ENCODE results near the gene KIAA0232. TPM values are rescaled to one million over a fixed set of nuclear protein-coding genes. Genes with fewer than 3 reads are reported as not detected.

The KIAA0232 gene
- total and polyA plus RNA-seq, 12 donors: 12.8 to 89.6 (median 70.9) TPM

DNA sequence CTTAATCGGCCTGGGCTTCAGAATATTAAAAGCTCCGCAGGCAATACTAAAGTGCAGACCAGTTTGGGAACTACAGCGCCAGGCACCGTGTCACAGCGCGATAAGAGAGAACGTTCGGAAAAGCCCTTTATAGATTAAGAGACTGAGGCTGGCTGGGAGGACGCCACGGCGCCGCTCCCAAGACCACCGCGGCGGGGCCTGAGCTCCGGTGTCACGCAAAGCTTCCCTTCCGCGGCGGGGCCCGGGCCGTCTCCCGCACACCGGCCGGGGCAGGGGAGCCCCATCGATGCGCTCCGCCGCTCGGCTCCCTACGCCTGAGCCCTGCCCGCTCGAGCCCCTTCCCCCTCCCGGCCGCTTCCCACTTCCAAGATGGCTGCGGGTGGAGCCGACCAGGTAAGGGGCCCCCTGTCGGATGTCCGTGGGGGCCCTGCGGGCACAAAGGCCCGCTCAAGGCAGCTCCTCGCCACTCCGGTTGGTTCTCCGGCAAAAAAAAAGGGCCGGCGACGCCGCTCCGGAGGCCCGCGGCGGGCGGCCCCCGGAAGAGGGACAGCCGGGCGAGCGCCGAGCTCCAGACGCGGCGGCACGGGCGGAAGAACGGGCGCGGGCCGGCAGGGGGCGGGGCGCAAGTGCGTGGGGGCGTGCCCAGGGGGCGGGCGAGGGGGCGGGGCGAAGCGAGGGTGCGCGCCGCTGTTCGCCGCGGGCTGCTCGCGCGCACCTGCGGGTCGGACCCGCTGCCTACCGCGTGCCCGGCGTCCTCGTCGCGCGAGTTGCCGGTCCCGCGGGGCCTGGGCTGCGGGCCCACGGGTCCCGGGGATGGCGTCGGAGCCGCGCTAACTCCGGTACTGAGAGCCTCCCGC is 126.8 kb downstream of the KIAA0232 start, which contains the start of gene TBC1D14:
TBC1D14 (plus strand) TSS at position 714 of the 857 bp plus-strand sequence. CDS start 13,564 bp downstream, outside the sequence.
- DNase-seq (peak; percentile 89 to 91), ATAC-seq (peak; percentile 93 to 96 (median 95))
- no peaks in the 10 kb centered on the region for H3K36me3 ChIP-seq
- intact Hi-C loops (cut with DNase I): loop anchor here in 8 of 10 donors (1.0 to 10.0 kb wide), 6 partner anchors 78 to 165 kb away; partner anchors contain the start of genes GRPEL1 (in 3 of the 8) and TADA2B (in 1 of the 8)
- peaks cover 0 to 6% (median 0%) of the 10 kb centered on the region in 7 donors for H3K27me3 ChIP-seq
- H3K9me3 ChIP-seq: no peaks in the 10 kb centered on the region
- H3K27ac ChIP-seq: peak within 1 kb of the TSS; percentile 97 to 100 (median 100)
- TF ChIP-seq, protein P1, sequence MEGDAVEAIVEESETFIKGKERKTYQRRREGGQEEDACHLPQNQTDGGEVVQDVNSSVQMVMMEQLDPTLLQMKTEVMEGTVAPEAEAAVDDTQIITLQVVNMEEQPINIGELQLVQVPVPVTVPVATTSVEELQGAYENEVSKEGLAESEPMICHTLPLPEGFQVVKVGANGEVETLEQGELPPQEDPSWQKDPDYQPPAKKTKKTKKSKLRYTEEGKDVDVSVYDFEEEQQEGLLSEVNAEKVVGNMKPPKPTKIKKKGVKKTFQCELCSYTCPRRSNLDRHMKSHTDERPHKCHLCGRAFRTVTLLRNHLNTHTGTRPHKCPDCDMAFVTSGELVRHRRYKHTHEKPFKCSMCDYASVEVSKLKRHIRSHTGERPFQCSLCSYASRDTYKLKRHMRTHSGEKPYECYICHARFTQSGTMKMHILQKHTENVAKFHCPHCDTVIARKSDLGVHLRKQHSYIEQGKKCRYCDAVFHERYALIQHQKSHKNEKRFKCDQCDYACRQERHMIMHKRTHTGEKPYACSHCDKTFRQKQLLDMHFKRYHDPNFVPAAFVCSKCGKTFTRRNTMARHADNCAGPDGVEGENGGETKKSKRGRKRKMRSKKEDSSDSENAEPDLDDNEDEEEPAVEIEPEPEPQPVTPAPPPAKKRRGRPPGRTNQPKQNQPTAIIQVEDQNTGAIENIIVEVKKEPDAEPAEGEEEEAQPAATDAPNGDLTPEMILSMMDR (IDR thresholded peaks at IDR 0.05): peak in 6 of 9 donors; percentile 19 to 47 (median 23)
- 0% methylated on average over 95 to 108 of the region's 108 CpGs for WGBS, 2 donors
- peak within 1 kb of the TSS; percentile 76 to 99 (median 88) for H3K4me3 ChIP-seq
- H3K4me1 ChIP-seq: peaks cover 16 to 55% (median 41%) of the 10 kb centered on the region in 9 donors

DNA sequence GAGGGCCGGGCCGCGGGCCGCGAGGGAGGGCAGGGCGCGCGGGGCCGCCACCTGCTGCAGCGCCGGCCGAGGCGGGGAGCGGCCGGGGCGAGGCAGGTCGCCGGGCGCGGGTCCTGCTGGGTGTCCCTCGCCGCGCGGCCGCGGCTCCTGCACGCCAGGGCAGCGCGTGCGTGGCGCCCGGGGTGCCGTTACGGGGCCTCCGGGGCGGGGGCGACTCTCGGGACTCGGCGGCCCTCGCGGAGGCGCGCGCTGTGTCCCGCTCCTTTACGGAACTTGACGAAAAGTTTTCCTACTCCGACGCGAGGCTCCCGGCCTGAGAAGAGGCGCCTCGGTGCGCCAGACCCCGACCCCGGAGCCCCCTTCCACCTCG is 127.4 kb downstream of the KIAA0232 start:
- DNase-seq: peak in 1 of 2 donors; percentile 43
- peak overlapping the region; percentile 76 to 99 (median 88) for H3K4me3 ChIP-seq
- H3K27me3 ChIP-seq: peaks cover 0 to 6% (median 0%) of the 10 kb centered on the region in 7 donors
- H3K27ac ChIP-seq: peak overlapping the region; percentile 59 to 100 (median 100)
- intact Hi-C loops (cut with DNase I): loop anchor here in 8 of 10 donors (1.0 to 10.0 kb wide), 7 partner anchors 57 to 165 kb away; partner anchors contain the start of genes GRPEL1 (in 3 of the 8) and TADA2B (in 1 of the 8)
- ATAC-seq: peak in 3 of 8 donors; percentile 0 to 5 (median 2)
- peaks cover 16 to 61% (median 41%) of the 10 kb centered on the region in 9 donors for H3K4me1 ChIP-seq
- no peaks in the 10 kb centered on the region for H3K9me3 ChIP-seq
- 0% methylated on average over 45 to 58 of the region's 58 CpGs for WGBS, 2 donors
- no peaks in the 10 kb centered on the region for H3K36me3 ChIP-seq
- TF ChIP-seq, protein P1 (IDR thresholded peaks at IDR 0.05): no peak

DNA sequence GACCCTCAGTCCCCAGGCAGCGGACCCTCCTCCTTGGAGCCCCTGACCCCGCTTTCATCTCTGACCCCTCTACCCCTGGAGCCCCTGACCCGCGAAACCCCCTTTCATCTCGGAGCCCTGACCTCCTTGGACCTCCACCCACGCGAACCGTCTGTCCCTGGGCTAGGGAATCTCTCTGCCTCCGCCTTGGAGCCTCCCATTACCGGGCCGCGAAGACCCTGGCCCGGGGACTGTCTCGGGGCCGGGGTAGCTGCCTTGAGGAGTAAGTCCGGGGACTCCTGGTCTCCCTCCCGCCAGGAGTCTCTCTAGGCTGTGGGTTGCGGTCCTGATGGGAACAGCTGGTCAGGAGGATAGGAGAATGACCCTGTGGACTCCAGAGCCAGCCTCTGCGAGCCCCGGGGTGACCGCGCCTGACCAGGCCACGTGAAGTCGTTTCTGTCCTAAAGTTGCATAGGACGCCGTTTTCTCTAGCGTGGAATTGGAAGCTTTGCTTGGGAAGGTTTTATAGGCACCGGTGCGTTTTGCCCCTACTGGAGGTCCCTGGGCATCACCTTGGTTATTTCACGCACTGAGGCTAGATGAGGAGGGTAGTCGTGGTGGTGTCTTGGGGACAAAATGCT is 127.9 kb downstream of the KIAA0232 start:
- H3K4me3 ChIP-seq: peak overlapping the region; percentile 76 to 99 (median 88)
- H3K36me3 ChIP-seq: no peaks in the 10 kb centered on the region
- no peak for DNase-seq
- ATAC-seq: peak in 1 of 8 donors; percentile 3
- peaks cover 0 to 6% (median 0%) of the 10 kb centered on the region in 7 donors for H3K27me3 ChIP-seq
- H3K9me3 ChIP-seq: no peaks in the 10 kb centered on the region
- intact Hi-C loops (cut with DNase I): loop anchor here in 2 of 10 donors (5.0 kb wide), 2 partner anchors 57 to 77 kb away; no protein-coding TSS in a partner anchor
- WGBS, 2 donors: 25 to 32% methylated on average over 31 of the region's 31 CpGs
- H3K27ac ChIP-seq: peak overlapping the region in 8 of 10 donors; percentile 22 to 100 (median 78)
- TF ChIP-seq, protein P1 (IDR thresholded peaks at IDR 0.05): peak in 1 of 9 donors; percentile 8
- H3K4me1 ChIP-seq: peaks cover 16 to 66% (median 41%) of the 10 kb centered on the region in 9 donors

Data from heart right ventricle (tissue), 16 donors.